ENCODE data around the gene NRDE2.

The NRDE2 gene

DNA sequence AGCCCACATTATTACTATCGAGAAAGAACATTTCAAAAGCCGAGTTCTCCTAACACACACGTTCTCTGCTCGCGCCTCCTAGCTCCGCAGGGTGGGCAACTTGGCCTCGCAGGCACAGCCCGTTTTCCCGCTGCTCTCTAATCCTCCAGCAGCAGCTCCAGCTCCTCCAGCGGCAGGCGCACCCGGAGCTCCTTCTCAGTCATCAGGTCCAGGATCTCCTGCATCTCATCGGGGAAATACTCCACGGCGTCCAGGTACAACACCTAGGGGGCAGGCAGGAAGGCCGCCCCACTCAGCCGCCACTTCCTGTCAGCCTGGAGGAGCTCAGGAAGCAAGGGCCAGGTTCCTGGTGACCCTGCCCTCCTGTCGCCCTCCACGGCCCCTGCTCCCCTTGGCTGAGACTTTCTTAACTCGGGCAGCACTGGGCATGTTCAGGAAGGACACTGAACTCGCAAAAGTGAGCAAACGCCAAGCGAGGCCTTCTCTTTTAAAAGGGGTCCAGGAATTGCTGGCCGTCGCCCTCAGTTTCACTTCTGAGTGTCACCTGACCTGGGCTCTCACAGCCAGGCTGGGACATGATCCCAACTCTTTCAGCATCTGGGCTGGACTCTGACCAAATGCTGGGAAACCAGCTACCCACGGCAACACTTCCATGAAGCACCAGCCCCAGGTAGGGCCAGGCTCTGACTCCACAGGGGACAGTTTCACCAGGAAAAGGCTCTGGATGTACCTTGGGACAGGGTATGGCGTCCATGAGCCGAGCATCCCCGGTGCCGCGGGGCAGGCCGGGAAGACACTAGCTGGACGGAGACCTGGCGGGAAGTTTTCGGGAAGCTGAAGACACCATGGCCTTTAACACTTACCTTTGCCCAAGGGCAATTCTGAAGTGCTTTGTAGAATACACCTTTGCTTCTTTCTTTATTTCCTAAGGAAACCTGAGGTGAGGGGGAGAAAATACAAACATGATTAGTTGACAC lies 53.3 kb downstream of the NRDE2 start:
- ChIA-PET CTCF (interaction anchor here (0.8 to 1.2 kb wide), 2 partner anchors 10 to 14 kb away, joined by 3 to 5 read pairs; no protein-coding TSS in a partner anchor), POLR2A (interaction anchor here (1.0 kb wide), 1 partner anchor 16 kb away, joined by 3 read pairs; no protein-coding TSS in a partner anchor)
- no peaks in the 10 kb centered on the region for H3K9me3 ChIP-seq (ENCODE audit: control extremely low read depth in 1 of 5, control insufficient read depth in 4 of 5, insufficient read depth in 2 of 5, low read depth in 1 of 5, low read length in 4 of 5)
- no peaks in the 10 kb centered on the region for H3K27me3 ChIP-seq (replicated peaks in 2 of 5; ENCODE audit: control insufficient read depth in 4 of 5, insufficient read depth in 5 of 5, low read length in 4 of 5)
- H3K4me3 ChIP-seq (ENCODE audit: control insufficient read depth in 1 of 7, extremely low read depth in 1 of 7, insufficient read depth in 4 of 7, low read depth in 2 of 7, low read length in 6 of 7) = no peak overlapping the region
- H3K36me3 ChIP-seq (ENCODE audit: control insufficient read depth in 4 of 4, insufficient read depth in 4 of 4, low read length in 3 of 4) = peaks cover 17 to 72% (median 44%) of the 10 kb centered on the region in 4 experiments
- no peaks in the 10 kb centered on the region for H3K4me1 ChIP-seq (ENCODE audit: control extremely low read depth in 1 of 4, control insufficient read depth in 4 of 4, insufficient read depth in 4 of 4, low read length in 3 of 4)
- DNase-seq = no peak
- 97% methylated on average over 26 of the region's 35 CpGs for WGBS (ENCODE audit: insufficient coverage)
- no peak overlapping the region for H3K27ac ChIP-seq (ENCODE audit: insufficient read depth in 1 of 2, low read depth in 1 of 2, low read length in 2 of 2, poor library complexity in 1 of 2, severe bottlenecking in 2 of 2)

DNA sequence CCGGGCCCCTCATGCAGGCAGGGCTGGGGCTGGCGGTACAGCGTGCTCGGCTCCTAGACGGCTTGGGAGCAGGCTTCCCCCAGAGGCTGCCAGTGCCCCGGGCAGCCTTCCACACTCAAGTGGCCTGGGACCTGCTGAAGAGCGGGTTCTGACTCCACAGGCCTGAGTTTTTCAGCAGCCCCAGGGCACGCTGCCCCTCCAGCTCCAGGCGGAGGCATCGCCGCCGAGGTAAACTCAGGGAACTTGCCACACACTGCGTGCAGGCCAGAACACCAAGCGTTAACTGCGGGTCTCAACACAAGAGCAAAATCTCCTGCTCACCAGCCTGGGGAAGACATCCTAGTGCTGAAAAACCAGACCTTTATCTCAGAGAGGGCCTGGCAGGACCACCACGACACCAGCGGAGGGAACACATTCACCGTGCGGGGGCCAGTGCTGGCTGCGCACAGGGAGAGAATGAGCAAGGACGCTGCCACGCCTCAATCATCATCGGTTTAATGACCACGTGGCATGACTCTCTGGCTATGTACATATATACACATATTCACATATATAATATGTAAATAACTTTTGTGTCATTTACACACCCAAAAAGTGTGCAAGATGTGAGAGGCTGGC lies 54.1 kb downstream of the NRDE2 start:
- Histone ChIP-seq H3K36me3 (ENCODE audit: control insufficient read depth in 4 of 4, insufficient read depth in 4 of 4, low read length in 3 of 4) (peaks cover 17 to 78% (median 47%) of the 10 kb centered on the region in 4 experiments), H3K27me3 (replicated peaks in 2 of 5; ENCODE audit: control insufficient read depth in 4 of 5, insufficient read depth in 5 of 5, low read length in 4 of 5) (no peaks in the 10 kb centered on the region), H3K4me3 (ENCODE audit: control insufficient read depth in 1 of 7, extremely low read depth in 1 of 7, insufficient read depth in 4 of 7, low read depth in 2 of 7, low read length in 6 of 7) (no peak overlapping the region), H3K27ac (ENCODE audit: insufficient read depth in 1 of 2, low read depth in 1 of 2, low read length in 2 of 2, poor library complexity in 1 of 2, severe bottlenecking in 2 of 2) (no peak overlapping the region), H3K4me1 (ENCODE audit: control extremely low read depth in 1 of 4, control insufficient read depth in 4 of 4, insufficient read depth in 4 of 4, low read length in 3 of 4) (no peaks in the 10 kb centered on the region), H3K9me3 (ENCODE audit: control extremely low read depth in 1 of 5, control insufficient read depth in 4 of 5, insufficient read depth in 2 of 5, low read depth in 1 of 5, low read length in 4 of 5) (no peaks in the 10 kb centered on the region)
- POLR2A ChIA-PET = interaction anchor here (1.0 kb wide), 1 partner anchor 15 kb away, joined by 3 read pairs; no protein-coding TSS in a partner anchor
- no peak for DNase-seq
- CTCF ChIA-PET = interaction anchor here (1.2 kb wide), 1 partner anchor 11 kb away, joined by 5 read pairs; no protein-coding TSS in a partner anchor
- 98% methylated on average over 20 of the region's 24 CpGs for WGBS (ENCODE audit: insufficient coverage)

DNA sequence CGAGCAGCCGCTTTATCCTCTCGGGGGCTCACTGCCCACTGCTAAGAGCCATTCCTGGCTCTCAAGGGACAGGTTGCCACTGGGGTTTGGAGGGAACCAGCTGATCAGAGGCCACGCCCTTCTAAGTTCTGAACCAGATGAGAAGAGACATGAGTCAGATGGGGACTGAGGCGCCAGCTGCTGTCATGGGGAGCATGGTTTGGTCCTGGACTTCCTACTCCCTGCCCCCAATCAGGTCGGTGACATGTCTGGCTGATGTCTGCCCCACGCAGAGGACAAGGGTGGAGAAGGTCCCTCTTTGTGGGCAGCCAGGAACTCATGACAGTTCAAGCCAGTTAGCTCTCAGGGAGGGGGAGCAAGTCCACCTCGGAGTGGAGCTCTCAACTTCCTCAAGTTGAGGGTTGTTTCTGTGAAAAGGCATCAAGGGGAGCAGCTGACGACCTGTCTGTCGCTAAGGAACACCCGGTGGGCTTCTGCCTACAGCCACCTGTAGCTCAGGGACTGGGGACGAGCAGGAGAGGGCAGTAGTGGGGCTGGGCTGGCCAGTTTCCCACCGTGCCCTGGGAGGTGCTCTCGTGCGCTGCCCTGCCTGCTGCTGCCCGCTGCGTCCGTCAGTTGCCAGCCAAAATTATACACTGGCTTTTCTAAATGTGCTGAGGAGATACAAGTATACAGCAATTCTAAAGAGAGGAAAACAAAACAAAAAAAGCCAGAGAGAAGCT lies 54.9 kb downstream of the NRDE2 start:
- no peak overlapping the region for H3K27ac ChIP-seq (ENCODE audit: insufficient read depth in 1 of 2, low read depth in 1 of 2, low read length in 2 of 2, poor library complexity in 1 of 2, severe bottlenecking in 2 of 2)
- peaks cover 17 to 79% (median 52%) of the 10 kb centered on the region in 4 experiments for H3K36me3 ChIP-seq (ENCODE audit: control insufficient read depth in 4 of 4, insufficient read depth in 4 of 4, low read length in 3 of 4)
- CTCF ChIA-PET = interaction anchor here (0.6 to 1.4 kb wide), 2 partner anchors 10 to 315 kb away, joined by 3 read pairs; no protein-coding TSS in a partner anchor
- no peaks in the 10 kb centered on the region for H3K27me3 ChIP-seq (replicated peaks in 2 of 5; ENCODE audit: control insufficient read depth in 4 of 5, insufficient read depth in 5 of 5, low read length in 4 of 5)
- no peaks in the 10 kb centered on the region for H3K4me1 ChIP-seq (ENCODE audit: control extremely low read depth in 1 of 4, control insufficient read depth in 4 of 4, insufficient read depth in 4 of 4, low read length in 3 of 4)
- no peaks in the 10 kb centered on the region for H3K9me3 ChIP-seq (ENCODE audit: control extremely low read depth in 1 of 5, control insufficient read depth in 4 of 5, insufficient read depth in 2 of 5, low read depth in 1 of 5, low read length in 4 of 5)
- DNase-seq = no peak
- no peak overlapping the region for H3K4me3 ChIP-seq (ENCODE audit: control insufficient read depth in 1 of 7, extremely low read depth in 1 of 7, insufficient read depth in 4 of 7, low read depth in 2 of 7, low read length in 6 of 7)
- POLR2A ChIA-PET = interaction anchor here (1.0 kb wide), 1 partner anchor 14 kb away, joined by 3 read pairs; no protein-coding TSS in a partner anchor
- 80% methylated on average over 11 of the region's 18 CpGs for WGBS (ENCODE audit: insufficient coverage)

DNA sequence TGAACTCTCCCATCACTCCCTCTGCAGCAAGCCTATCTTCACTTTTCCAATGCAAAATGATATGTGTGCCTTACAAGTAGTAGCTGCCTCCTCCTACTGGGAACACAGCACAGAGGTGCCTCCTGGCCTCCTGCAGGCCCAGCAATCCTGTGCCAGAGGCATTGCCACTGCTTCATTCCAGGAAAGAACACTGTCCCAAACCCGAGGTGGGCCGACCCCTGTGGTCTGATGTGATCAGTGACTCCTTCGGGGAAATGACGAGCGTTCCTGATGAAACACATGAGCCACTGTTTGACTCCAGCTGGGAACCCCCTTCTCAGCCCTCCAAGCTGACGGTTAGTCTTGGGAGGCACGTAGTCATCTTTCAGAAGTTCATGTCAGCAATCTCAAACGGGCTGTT lies 55.9 kb downstream of the NRDE2 start:
- H3K4me3 ChIP-seq (ENCODE audit: control insufficient read depth in 1 of 7, extremely low read depth in 1 of 7, insufficient read depth in 4 of 7, low read depth in 2 of 7, low read length in 6 of 7) = no peak overlapping the region
- CTCF ChIA-PET = interaction anchor here (1.4 kb wide), 1 partner anchor 9 kb away, joined by 3 read pairs; no protein-coding TSS in a partner anchor
- POLR2A ChIA-PET = no interaction called here
- WGBS (ENCODE audit: insufficient coverage) = 100% methylated on average over 6 of the region's 8 CpGs
- no peaks in the 10 kb centered on the region for H3K4me1 ChIP-seq (ENCODE audit: control extremely low read depth in 1 of 4, control insufficient read depth in 4 of 4, insufficient read depth in 4 of 4, low read length in 3 of 4)
- peaks cover 17 to 79% (median 54%) of the 10 kb centered on the region in 4 experiments for H3K36me3 ChIP-seq (ENCODE audit: control insufficient read depth in 4 of 4, insufficient read depth in 4 of 4, low read length in 3 of 4)
- no peak for DNase-seq
- no peak overlapping the region for H3K27ac ChIP-seq (ENCODE audit: insufficient read depth in 1 of 2, low read depth in 1 of 2, low read length in 2 of 2, poor library complexity in 1 of 2, severe bottlenecking in 2 of 2)
- no peaks in the 10 kb centered on the region for H3K27me3 ChIP-seq (replicated peaks in 2 of 5; ENCODE audit: control insufficient read depth in 4 of 5, insufficient read depth in 5 of 5, low read length in 4 of 5)
- no peaks in the 10 kb centered on the region for H3K9me3 ChIP-seq (ENCODE audit: control extremely low read depth in 1 of 5, control insufficient read depth in 4 of 5, insufficient read depth in 2 of 5, low read depth in 1 of 5, low read length in 4 of 5)

DNA sequence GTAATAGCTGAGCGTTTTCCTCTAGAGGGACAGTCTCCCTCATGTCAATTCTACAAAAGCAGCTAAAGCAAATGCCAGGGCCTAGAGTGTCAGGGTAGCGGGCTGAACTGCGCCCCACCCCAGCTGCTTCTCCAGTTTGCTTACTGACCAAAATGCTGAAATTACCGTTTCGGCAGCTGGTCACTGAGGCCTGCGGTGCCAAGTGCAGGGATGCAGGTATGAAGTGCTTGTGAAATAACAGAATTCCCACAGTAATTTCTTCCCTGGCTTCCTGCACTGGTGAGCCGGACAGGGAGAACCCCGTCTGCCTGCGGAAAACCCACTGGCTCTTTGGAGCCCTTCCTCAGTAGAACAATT lies 56.3 kb downstream of the NRDE2 start:
- WGBS (ENCODE audit: insufficient coverage) = 96% methylated on average over 5 of the region's 9 CpGs
- CTCF ChIA-PET = no interaction called here
- DNase-seq = no peak
- H3K9me3 ChIP-seq (ENCODE audit: control extremely low read depth in 1 of 5, control insufficient read depth in 4 of 5, insufficient read depth in 2 of 5, low read depth in 1 of 5, low read length in 4 of 5) = no peaks in the 10 kb centered on the region
- peaks cover 18 to 79% (median 54%) of the 10 kb centered on the region in 4 experiments for H3K36me3 ChIP-seq (ENCODE audit: control insufficient read depth in 4 of 4, insufficient read depth in 4 of 4, low read length in 3 of 4)
- POLR2A ChIA-PET = no interaction called here
- no peak overlapping the region for H3K27ac ChIP-seq (ENCODE audit: insufficient read depth in 1 of 2, low read depth in 1 of 2, low read length in 2 of 2, poor library complexity in 1 of 2, severe bottlenecking in 2 of 2)
- H3K4me1 ChIP-seq (ENCODE audit: control extremely low read depth in 1 of 4, control insufficient read depth in 4 of 4, insufficient read depth in 4 of 4, low read length in 3 of 4) = no peaks in the 10 kb centered on the region
- H3K4me3 ChIP-seq (ENCODE audit: control insufficient read depth in 1 of 7, extremely low read depth in 1 of 7, insufficient read depth in 4 of 7, low read depth in 2 of 7, low read length in 6 of 7) = no peak overlapping the region
- H3K27me3 ChIP-seq (replicated peaks in 2 of 5; ENCODE audit: control insufficient read depth in 4 of 5, insufficient read depth in 5 of 5, low read length in 4 of 5) = no peaks in the 10 kb centered on the region

DNA sequence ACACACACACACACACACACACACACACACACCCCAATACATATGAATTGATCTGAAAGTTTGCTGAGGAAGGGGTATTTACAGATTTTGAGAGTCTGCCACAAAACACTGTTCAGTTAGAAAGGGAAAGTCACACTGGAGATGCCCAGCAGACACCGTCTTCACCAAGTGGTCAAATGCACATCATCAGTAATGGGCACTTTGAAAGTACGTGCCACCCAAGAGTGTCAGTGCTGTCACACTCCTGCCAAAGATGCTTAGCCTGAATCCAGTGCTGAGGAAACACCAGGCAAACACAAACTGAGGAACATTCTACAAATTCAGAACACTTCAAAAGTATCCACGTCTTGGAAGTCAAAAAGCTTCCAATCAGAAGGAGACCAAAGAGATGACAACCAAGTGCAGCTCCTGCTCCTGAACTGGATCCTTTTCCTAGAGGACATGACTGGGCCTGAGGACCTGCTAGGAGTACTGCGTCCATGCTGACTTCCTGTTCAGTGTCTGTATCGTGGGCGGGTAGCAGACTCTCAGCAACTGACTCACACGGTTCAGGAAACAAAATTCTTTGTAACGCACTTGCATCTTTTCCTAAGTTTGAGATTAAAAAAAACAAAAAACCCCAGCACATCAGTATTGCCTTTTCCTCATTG lies 56.8 kb downstream of the NRDE2 start:
- H3K27me3 ChIP-seq (replicated peaks in 2 of 5; ENCODE audit: control insufficient read depth in 4 of 5, insufficient read depth in 5 of 5, low read length in 4 of 5) = no peaks in the 10 kb centered on the region
- ChIA-PET POLR2A (no interaction called here), CTCF (no interaction called here)
- H3K4me1 ChIP-seq (ENCODE audit: control extremely low read depth in 1 of 4, control insufficient read depth in 4 of 4, insufficient read depth in 4 of 4, low read length in 3 of 4) = no peaks in the 10 kb centered on the region
- H3K4me3 ChIP-seq (ENCODE audit: control insufficient read depth in 1 of 7, extremely low read depth in 1 of 7, insufficient read depth in 4 of 7, low read depth in 2 of 7, low read length in 6 of 7) = no peak overlapping the region
- no peak for DNase-seq
- H3K9me3 ChIP-seq (ENCODE audit: control extremely low read depth in 1 of 5, control insufficient read depth in 4 of 5, insufficient read depth in 2 of 5, low read depth in 1 of 5, low read length in 4 of 5) = no peaks in the 10 kb centered on the region
- WGBS (ENCODE audit: insufficient coverage) = 64% methylated on average over 6 of the region's 8 CpGs
- peaks cover 17 to 79% (median 55%) of the 10 kb centered on the region in 4 experiments for H3K36me3 ChIP-seq (ENCODE audit: control insufficient read depth in 4 of 4, insufficient read depth in 4 of 4, low read length in 3 of 4)
- no peak overlapping the region for H3K27ac ChIP-seq (ENCODE audit: insufficient read depth in 1 of 2, low read depth in 1 of 2, low read length in 2 of 2, poor library complexity in 1 of 2, severe bottlenecking in 2 of 2)

Data from common myeloid progenitor, CD34-positive (primary cell).